ENCODE results near the gene OPCML. TPM values are rescaled to one million over a fixed set of nuclear protein-coding genes. Genes with fewer than 3 reads are reported as not detected.

OPCML gene
- total RNA-seq, 2 donors from 2014 or later, result 0.04 TPM; not detected in 1

GRCh38 chr11:133172349-133172748 lies 360.0 kb downstream of the OPCML start:
- no peaks in the 10 kb centered on the region for H3K27me3 ChIP-seq
- no peak for DNase-seq (ENCODE audit: low spot score)
- no peaks in the 10 kb centered on the region for H3K36me3 ChIP-seq
- no peak for TF ChIP-seq CTCF (IDR thresholded peaks at IDR 0.05)
- H3K4me1 ChIP-seq, result no peaks in the 10 kb centered on the region
- no peak overlapping the region for H3K27ac ChIP-seq
- H3K9me3 ChIP-seq, result no peaks in the 10 kb centered on the region
- no peak overlapping the region for H3K4me3 ChIP-seq

- Histone ChIP-seq H3K9me3 (no peaks in the 10 kb centered on the region), H3K27me3 (no peaks in the 10 kb centered on the region), H3K4me3 (no peak overlapping the region), H3K4me1 (no peaks in the 10 kb centered on the region), H3K27ac (no peak overlapping the region), H3K36me3 (no peaks in the 10 kb centered on the region)
- DNase-seq (ENCODE audit: low spot score), result no peak
- no peak for TF ChIP-seq CTCF (IDR thresholded peaks at IDR 0.05)
Observed at GRCh38 chr11:133171374-133171773, 360.9 kb downstream of the OPCML start.

GRCh38 chr11:133168016-133168415 lies 364.3 kb downstream of the OPCML start:
- no peaks in the 10 kb centered on the region for H3K4me1 ChIP-seq
- H3K4me3 ChIP-seq, result no peak overlapping the region
- TF ChIP-seq CTCF (IDR thresholded peaks at IDR 0.05), result no peak
- no peak overlapping the region for H3K27ac ChIP-seq
- H3K36me3 ChIP-seq, result no peaks in the 10 kb centered on the region
- DNase-seq (ENCODE audit: low spot score), result no peak
- H3K27me3 ChIP-seq, result no peaks in the 10 kb centered on the region
- H3K9me3 ChIP-seq, result no peaks in the 10 kb centered on the region

- Histone ChIP-seq H3K4me3 (no peak overlapping the region), H3K4me1 (no peaks in the 10 kb centered on the region), H3K27ac (no peak overlapping the region), H3K27me3 (no peaks in the 10 kb centered on the region), H3K36me3 (no peaks in the 10 kb centered on the region), H3K9me3 (no peaks in the 10 kb centered on the region)
- DNase-seq (ENCODE audit: low spot score), result no peak
- TF ChIP-seq CTCF (IDR thresholded peaks at IDR 0.05), result no peak
Observed at GRCh38 chr11:133166662-133167061, 365.6 kb downstream of the OPCML start.

GRCh38 chr11:133164986-133165385 lies 367.3 kb downstream of the OPCML start:
- TF ChIP-seq CTCF (IDR thresholded peaks at IDR 0.05), result no peak
- no peaks in the 10 kb centered on the region for H3K9me3 ChIP-seq
- no peak for DNase-seq (ENCODE audit: low spot score)
- H3K27me3 ChIP-seq, result no peaks in the 10 kb centered on the region
- no peak overlapping the region for H3K27ac ChIP-seq
- H3K4me3 ChIP-seq, result no peak overlapping the region
- H3K36me3 ChIP-seq, result no peaks in the 10 kb centered on the region
- H3K4me1 ChIP-seq, result no peaks in the 10 kb centered on the region
